ENCODE data around the gene ST8SIA1. TPM values are rescaled to one million over a fixed set of nuclear protein-coding genes. Genes with fewer than 3 reads are reported as not detected.

ST8SIA1 gene
- total and polyA plus RNA-seq, 2 of the 8 experiments (the other 6 are each of a cell fraction or from before 2014, with no cell fraction given): 1.9 to 4.4 TPM

- TF ChIP-seq CHD7 (IDR thresholded peaks at IDR 0.05; ENCODE audit: insufficient replicate concordance, low read length): no peak
- TF ChIP-seq BCL11A (IDR thresholded peaks at IDR 0.05; ENCODE audit: low read depth in 2 of 2, low read length in 2 of 2): no peak
- no peak for TF ChIP-seq GTF2F1 (IDR thresholded peaks at IDR 0.05; ENCODE audit: borderline replicate concordance, low read depth, low read length)
- no peak for TF ChIP-seq CTCF (IDR thresholded peaks at IDR 0.05; ENCODE audit: control extremely low read depth in 1 of 3, insufficient read depth in 1 of 3, low read depth in 1 of 3, low read length in 3 of 3)
- no peak for TF ChIP-seq EZH2 (IDR thresholded peaks at IDR 0.05; ENCODE audit: low read depth, low read length, severe bottlenecking)
- TF ChIP-seq RNF2 (IDR thresholded peaks at IDR 0.05; ENCODE audit: borderline replicate concordance, low read depth, low read length, missing control alignments, poor library complexity, severe bottlenecking): no peak
- no peak for TF ChIP-seq JUN (IDR thresholded peaks at IDR 0.05; ENCODE audit: low read depth, low read length)
- no peak for TF ChIP-seq RFX5 (IDR thresholded peaks at IDR 0.05; ENCODE audit: borderline replicate concordance, low read depth, low read length)
These were observed 138.3 kb downstream of the ST8SIA1 start (continued) for GRCh38 chr12:22196236-22196635.
